ENCODE results near the gene HMGN2.

Gene HMGN2

DNA sequence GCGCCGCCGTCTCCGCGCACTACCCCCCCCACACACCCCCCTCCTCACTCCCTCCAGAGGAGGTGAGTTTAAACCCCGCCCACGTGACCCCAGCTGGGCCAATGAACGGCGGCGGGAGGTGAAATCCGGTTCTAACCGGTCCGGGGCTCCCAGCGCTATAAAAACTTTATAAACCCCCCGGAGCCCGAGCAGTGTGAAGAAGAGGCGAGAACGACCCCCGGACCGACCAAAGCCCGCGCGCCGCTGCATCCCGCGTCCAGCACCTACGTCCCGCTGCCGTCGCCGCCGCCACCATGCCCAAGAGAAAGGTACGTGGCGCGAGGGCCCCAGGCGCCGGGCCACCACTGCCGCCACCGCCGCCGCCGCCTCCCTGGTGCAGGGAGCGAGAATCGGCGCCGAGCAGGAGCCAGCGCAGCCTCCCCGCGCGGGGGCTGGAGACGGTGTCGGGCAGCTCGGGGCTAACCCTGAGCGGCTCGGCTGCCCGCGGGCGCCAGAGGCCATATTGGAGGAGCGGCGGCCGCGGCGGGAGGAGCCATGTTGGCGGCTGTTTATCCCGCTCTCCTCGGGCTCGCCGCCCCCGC is at the start of gene HMGN2:
TSS of gene HMGN2 (plus strand) at position 121 of the 581 bp plus-strand sequence. CDS start at position 294, 173 bp downstream.
- TF ChIP-seq GATA3 (IDR thresholded peaks at IDR 0.05; ENCODE audit: low read depth, low read length) (no peak), GATA2 (IDR thresholded peaks at IDR 0.05; ENCODE audit: low read depth, low read length) (no peak)

DNA sequence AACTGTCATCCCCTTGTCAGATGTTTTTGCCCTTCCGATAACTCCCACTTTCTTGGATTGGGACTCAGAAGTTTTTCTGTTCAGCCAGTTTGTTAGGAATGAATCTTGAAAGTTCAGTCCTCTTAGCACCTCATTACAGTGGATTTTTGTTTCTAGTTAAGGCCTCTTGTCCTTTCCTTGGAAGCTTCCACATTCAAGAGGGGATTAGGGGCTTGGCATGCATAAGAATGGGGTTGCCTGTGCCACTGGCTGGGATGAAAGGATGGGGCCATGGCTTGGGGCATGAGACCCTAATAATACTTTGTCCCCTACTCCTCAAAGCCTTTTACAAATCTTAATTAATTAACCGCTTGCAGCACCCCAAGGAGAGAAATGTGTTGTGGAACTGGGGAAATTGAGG is 42.5 kb upstream of the HMGN2 start:
- TF ChIP-seq GATA3 (IDR thresholded peaks at IDR 0.05; ENCODE audit: low read depth, low read length) (no peak), GATA2 (IDR thresholded peaks at IDR 0.05; ENCODE audit: low read depth, low read length) (no peak)

DNA sequence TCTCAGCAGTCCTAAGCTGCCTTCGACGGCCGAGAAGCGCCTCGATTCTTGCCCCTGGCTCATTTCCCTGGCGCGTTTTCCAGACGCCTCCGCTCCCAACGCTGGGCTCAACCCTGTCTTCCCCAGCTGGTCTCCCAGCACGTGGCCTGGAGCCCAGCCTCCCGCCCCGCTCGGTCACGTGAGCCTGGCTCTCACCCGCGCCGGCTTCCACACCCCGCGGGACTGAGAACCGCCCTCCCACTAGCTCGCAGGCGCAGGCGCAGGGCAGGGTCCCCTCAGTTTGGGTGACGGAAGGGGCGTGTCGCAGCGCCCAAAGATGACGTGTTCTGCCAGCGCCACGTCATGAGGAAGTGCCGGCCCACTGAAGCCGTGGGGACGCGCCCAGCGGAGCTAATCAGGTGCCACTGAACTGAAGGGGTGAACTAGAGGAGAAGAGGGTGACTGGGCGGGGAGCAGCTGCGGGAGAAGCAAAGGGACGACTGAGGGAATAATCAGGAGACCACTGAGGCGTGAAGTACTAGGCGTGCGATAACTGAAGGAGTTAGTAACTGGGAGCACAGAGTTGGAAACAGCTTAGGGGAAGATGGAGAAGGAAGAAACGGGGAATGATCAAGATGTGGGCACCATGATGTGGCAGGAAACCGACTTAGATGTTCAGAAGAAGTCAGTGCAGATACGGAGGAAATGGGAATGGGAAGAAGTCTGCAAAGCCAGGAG is 40.1 kb upstream of the HMGN2 start, which contains the start of gene DHDDS:
TSS of gene DHDDS (plus strand) at position 343 of the 717 bp plus-strand sequence. CDS start 625 bp downstream, outside the sequence.
- TF ChIP-seq GATA3 (IDR thresholded peaks at IDR 0.05; ENCODE audit: low read depth, low read length) (no peak), GATA2 (IDR thresholded peaks at IDR 0.05; ENCODE audit: low read depth, low read length) (no peak)

DNA sequence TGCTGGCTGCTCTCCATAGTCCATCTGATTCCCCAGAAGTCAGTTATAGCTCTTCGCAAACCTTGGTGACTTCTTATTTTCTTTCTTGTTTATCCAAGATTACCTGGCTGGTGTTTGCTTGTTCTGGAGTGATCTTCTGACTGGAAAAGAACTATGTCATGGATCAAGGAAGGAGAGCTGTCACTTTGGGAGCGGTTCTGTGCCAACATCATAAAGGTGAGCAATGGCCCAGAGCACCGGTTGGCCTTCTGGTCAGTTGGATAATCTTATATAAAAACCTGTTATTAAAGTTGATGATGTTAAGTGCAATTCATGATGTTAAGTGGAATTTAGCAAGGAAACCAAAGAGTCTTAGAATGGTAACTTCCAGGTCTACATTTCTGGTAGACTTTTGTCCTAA is 39.4 kb upstream of the HMGN2 start:
- TF ChIP-seq GATA3 (IDR thresholded peaks at IDR 0.05; ENCODE audit: low read depth, low read length) (no peak), GATA2 (IDR thresholded peaks at IDR 0.05; ENCODE audit: low read depth, low read length) (no peak)

DNA sequence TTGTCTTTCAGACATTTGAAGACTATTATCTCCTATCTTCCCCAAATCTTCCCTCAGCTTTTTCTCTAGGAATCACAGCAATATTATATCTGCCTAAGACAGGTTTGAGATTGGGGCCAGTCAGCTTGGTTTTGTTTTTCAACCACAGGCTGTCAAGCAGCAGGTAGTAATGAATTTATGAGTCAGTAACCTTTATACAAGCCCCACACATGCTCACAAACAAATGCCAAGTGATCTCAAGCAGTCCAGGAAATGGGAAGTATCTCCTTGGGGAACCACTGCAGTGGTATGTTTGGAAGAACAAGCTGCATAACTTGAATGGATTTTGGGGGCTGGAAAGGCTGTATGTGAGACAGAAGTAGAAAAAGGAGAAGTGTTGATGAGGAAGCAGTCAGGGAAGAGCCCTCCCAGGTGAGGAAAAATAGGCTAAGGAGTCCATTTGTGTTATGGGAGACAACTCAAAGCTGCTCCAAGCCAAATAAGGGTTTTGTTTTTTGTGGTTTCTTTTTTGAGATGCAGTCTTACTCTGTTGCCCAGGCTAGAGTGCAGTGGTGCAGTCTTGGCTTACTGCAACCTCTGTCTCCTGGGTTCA is 38.0 kb upstream of the HMGN2 start:
- TF ChIP-seq GATA2 (IDR thresholded peaks at IDR 0.05; ENCODE audit: low read depth, low read length) (no peak), GATA3 (IDR thresholded peaks at IDR 0.05; ENCODE audit: low read depth, low read length) (no peak)

DNA sequence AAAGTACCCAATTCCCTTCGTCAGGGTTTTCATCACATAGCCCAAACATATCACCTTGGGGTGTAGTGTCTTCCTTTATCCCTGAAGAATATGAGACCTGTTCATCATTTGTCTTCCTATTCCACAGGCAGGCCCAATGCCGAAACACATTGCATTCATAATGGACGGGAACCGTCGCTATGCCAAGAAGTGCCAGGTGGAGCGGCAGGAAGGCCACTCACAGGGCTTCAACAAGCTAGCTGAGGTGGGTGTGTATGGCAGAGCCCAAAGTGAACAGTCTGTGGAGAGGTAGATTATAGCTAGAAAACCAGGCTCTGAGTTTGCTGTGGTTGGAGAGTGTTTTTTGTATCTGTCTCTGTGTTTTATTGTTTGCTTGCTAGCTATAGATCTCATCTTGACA is 34.2 kb upstream of the HMGN2 start:
- no peak for TF ChIP-seq GATA2 (IDR thresholded peaks at IDR 0.05; ENCODE audit: low read depth, low read length)
- TF ChIP-seq GATA3 (IDR thresholded peaks at IDR 0.05; ENCODE audit: low read depth, low read length), result no peak

DNA sequence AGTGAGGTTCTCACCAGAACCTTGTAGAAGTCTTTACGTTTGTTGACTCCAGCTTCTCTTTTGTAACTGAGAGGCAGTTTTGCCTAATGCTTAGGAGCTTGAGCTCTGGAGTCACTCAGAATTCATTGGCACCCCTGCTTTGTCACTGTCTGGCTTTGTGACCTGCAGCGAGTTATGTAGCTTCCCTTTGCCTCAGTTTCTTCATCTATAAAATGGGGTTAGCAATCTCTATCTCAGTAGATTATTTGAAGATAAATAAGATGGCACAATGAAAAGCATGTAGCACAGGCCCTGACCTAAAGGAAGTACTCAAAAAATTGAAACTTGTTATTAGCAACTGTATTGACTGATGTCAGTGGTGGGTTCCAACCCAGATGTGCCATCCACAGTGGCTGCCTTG is 32.0 kb upstream of the HMGN2 start:
- TF ChIP-seq GATA2 (IDR thresholded peaks at IDR 0.05; ENCODE audit: low read depth, low read length), result no peak
- TF ChIP-seq GATA3 (IDR thresholded peaks at IDR 0.05; ENCODE audit: low read depth, low read length), result no peak

DNA sequence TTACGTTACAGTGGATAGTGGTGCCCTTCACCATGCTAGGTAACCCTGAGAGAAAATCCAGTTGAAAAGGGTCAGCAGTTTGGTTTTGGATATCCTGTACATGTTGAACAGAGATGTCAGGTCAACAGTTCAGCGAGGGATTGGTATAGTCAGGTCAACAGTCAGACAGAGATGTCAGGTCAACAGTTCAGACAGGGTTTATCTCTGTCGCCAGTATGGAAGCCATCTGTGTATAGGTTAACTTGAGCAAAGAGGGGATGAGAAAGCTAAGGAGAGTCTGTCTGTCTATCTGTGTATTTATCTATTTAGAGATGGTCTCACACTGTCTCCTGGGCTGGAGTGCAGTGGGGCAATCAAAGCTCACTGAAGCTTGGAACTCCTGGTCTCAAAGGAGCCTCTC is 22.4 kb upstream of the HMGN2 start:
- TF ChIP-seq GATA3 (IDR thresholded peaks at IDR 0.05; ENCODE audit: low read depth, low read length) (no peak), GATA2 (IDR thresholded peaks at IDR 0.05; ENCODE audit: low read depth, low read length) (no peak)

DNA sequence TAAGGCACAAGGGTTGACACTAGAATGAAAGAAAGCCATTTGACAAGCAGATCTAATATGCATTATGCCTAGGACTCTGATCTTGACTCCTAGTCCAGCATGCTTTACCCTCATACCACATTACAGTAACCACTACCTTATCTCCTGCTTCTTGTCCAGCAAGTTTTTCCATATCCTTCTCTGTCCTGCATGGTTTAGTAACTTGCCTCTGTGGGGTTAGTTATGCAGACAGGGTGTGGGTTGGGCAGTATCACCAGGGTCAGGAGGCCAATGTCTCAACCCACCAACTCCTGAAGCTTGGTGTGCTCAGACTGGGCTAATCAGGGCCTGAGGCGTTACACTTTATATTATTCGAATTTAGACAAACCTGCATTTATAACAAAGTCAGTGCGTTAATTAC is 21.3 kb upstream of the HMGN2 start:
- no peak for TF ChIP-seq GATA3 (IDR thresholded peaks at IDR 0.05; ENCODE audit: low read depth, low read length)
- no peak for TF ChIP-seq GATA2 (IDR thresholded peaks at IDR 0.05; ENCODE audit: low read depth, low read length)

DNA sequence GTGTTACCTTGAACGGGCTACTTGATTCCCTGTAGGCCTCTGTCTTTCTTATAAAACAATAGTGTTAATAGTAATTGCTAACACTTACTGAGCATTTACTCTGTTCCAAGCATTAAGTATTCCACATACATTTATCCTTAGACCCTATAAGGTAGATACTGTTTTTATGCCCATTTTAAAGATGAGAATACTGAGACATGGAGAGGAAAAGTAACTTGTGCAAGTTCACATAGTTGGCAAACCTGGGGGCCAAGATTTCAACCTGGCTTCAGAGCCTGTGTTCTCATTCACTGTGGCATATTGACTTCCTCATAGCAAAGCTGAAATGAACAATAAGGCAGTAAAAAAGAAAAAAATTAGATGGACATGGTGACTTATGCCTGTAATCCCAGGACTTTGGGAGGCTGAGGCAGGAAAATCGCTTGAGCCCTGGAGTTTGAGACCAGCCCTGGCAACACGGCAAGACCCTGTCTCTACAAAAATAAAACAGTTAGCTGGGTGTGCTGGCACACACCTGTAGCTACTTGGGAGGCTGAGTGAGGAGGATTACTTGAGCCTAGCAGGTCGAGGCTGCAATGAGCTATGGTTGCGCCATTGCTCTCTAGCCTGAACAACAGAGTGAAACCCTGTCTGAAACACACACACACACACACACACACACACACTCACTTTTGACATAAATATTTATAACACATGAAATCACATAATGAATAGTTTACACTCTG is 19.6 kb upstream of the HMGN2 start:
- no peak for TF ChIP-seq GATA3 (IDR thresholded peaks at IDR 0.05; ENCODE audit: low read depth, low read length)
- no peak for TF ChIP-seq GATA2 (IDR thresholded peaks at IDR 0.05; ENCODE audit: low read depth, low read length)

DNA sequence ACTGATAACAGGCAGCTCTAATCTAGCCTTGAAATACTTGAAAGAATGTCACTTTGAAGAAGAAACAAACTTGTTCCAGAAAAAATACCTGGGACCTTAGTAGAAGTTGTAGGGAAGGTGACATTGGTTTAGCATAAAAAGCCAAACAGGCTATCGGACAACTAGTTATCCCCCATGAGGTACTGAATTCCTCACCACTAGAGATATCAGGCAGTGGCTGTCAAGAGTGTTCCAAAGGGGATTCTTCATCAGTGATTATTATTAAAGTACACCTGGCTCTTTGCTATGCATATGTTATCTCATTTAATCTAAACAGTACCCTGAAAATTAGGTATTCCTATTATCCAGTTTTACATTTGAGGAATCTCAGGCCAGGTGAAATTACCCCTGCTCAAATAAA is 13.1 kb upstream of the HMGN2 start:
- no peak for TF ChIP-seq GATA2 (IDR thresholded peaks at IDR 0.05; ENCODE audit: low read depth, low read length)
- no peak for TF ChIP-seq GATA3 (IDR thresholded peaks at IDR 0.05; ENCODE audit: low read depth, low read length)

DNA sequence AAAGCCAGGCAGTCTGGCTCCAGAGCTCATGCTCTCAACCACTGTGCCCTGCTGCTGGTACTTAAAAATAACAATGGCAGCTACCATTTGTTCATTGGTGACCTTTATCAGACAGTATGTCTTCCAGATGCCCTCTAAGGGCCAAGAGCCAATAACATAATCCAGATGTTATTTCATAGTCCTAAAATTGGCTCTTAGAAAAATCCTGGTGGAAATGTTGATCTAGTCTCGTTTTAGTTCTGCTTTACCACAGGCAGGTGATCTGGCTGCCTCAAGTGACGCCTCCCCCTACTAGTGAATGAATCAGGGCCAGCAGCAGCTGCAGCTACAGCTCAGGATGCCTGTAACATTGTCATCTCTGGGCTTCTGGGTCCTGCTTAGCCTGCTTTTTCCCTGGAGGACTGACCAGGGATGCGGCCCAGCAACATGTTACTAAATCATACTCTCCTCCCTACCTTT is 12.6 kb upstream of the HMGN2 start:
- TF ChIP-seq GATA2 (IDR thresholded peaks at IDR 0.05; ENCODE audit: low read depth, low read length) (no peak), GATA3 (IDR thresholded peaks at IDR 0.05; ENCODE audit: low read depth, low read length) (no peak)

DNA sequence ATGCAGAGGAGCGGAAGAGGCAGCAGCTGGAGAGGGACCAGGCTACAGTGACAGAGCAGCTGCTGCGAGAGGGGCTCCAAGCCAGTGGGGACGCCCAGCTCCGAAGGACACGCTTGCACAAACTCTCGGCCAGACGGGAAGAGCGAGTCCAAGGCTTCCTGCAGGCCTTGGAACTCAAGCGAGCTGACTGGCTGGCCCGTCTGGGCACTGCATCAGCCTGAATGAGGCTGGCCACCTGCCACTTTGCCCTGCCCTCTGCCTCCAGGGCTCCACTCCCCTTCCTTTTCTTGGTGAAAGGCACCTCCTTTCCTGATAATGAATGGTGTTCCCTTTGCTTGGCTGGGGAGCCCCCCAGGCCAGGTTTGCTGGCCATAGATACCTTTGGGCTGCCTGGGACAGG is 3.3 kb upstream of the HMGN2 start:
- TF ChIP-seq GATA3 (IDR thresholded peaks at IDR 0.05; ENCODE audit: low read depth, low read length) (no peak), GATA2 (IDR thresholded peaks at IDR 0.05; ENCODE audit: low read depth, low read length) (no peak)

DNA sequence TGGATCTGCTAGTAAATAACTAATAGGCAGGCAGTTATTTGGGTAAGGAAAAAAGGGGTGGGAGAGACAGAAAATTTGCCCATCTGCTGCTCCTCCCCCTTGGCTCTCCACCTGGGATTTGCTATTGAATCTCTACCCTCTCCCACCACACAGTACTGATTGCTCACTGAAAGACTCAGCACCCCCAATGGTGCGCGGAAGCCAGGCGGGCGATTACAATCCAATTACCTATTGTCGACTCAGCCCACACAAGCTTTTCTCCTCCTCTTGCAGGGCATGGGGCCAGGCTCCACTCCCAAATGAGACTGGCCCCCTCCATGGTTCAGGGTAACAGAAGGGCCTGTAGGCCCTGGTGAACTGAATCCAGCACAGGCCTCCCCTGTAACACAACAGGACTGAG is 2.7 kb upstream of the HMGN2 start:
- TF ChIP-seq GATA2 (IDR thresholded peaks at IDR 0.05; ENCODE audit: low read depth, low read length), result no peak
- no peak for TF ChIP-seq GATA3 (IDR thresholded peaks at IDR 0.05; ENCODE audit: low read depth, low read length)
